GM21723 (cell line): ENCODE measurements around the gene MEF2C.

Experiments
- ATAC-seq: cut with Tn5 transposase; IDR thresholded peaks from one replicate; pipeline ENCODE4 v1.9.1; 2021; ENCODE audit warnings: mild to moderate bottlenecking, moderate library complexity; ENCODE audit not compliant: unreplicated experiment

MEF2C gene

GRCh38 chr5:88888848-88889188 lies 5.8 kb upstream of the MEF2C start:
- ATAC-seq, result no peak

GRCh38 chr5:88888291-88888690 lies 5.3 kb upstream of the MEF2C start:
- no peak for ATAC-seq

- no peak for ATAC-seq
These were observed 4.4 kb upstream of the MEF2C start for GRCh38 chr5:88887342-88887741.

- ATAC-seq, result no peak
These were observed 3.9 kb upstream of the MEF2C start for GRCh38 chr5:88886746-88887341.

- ATAC-seq, result no peak
These were observed 3.3 kb upstream of the MEF2C start for GRCh38 chr5:88886252-88886651.

- ATAC-seq, result no peak
These were observed 2.0 kb upstream of the MEF2C start for GRCh38 chr5:88885002-88885401.

- ATAC-seq, result no peak
These were observed 1.6 kb upstream of the MEF2C start for GRCh38 chr5:88884608-88884877.

GRCh38 chr5:88883836-88884607 lies 1.0 kb upstream of the MEF2C start:
- no peak for ATAC-seq

GRCh38 chr5:88882276-88883038 lies 527 bp downstream of the MEF2C start:
- ATAC-seq, result no peak

- ATAC-seq, result no peak
These were observed 1.4 kb downstream of the MEF2C start for GRCh38 chr5:88881571-88881971.

- no peak for ATAC-seq
These were observed 2.8 kb downstream of the MEF2C start for GRCh38 chr5:88880201-88880600.

GRCh38 chr5:88879724-88880123 lies 3.3 kb downstream of the MEF2C start:
- ATAC-seq, result no peak

- no peak for ATAC-seq
These were observed 4.0 kb downstream of the MEF2C start for GRCh38 chr5:88878976-88879375.

GRCh38 chr5:88877826-88878225 lies 5.2 kb downstream of the MEF2C start:
- no peak for ATAC-seq

GRCh38 chr5:88876714-88877113 lies 6.3 kb downstream of the MEF2C start:
- no peak for ATAC-seq

- ATAC-seq, result peak; percentile 44
These were observed 7.4 kb downstream of the MEF2C start for GRCh38 chr5:88875341-88876234.

GRCh38 chr5:88873447-88873846 lies 9.5 kb downstream of the MEF2C start:
- no peak for ATAC-seq

GRCh38 chr5:88872971-88873370 lies 10.0 kb downstream of the MEF2C start:
- ATAC-seq, result no peak

- no peak for ATAC-seq
These were observed 12.7 kb downstream of the MEF2C start for GRCh38 chr5:88870285-88870684.

GRCh38 chr5:88868468-88869068 lies 14.4 kb downstream of the MEF2C start:
- ATAC-seq, result no peak

GRCh38 chr5:88867638-88868037 lies 15.3 kb downstream of the MEF2C start:
- ATAC-seq, result no peak
